ENCODE results near the gene ZDHHC14.
"Not testable (repeated sequence)": the region's sequence is repeated elsewhere in the genome, so short reads cannot be mapped to it uniquely, and the experiment has no call there.

Gene ZDHHC14

DNA sequence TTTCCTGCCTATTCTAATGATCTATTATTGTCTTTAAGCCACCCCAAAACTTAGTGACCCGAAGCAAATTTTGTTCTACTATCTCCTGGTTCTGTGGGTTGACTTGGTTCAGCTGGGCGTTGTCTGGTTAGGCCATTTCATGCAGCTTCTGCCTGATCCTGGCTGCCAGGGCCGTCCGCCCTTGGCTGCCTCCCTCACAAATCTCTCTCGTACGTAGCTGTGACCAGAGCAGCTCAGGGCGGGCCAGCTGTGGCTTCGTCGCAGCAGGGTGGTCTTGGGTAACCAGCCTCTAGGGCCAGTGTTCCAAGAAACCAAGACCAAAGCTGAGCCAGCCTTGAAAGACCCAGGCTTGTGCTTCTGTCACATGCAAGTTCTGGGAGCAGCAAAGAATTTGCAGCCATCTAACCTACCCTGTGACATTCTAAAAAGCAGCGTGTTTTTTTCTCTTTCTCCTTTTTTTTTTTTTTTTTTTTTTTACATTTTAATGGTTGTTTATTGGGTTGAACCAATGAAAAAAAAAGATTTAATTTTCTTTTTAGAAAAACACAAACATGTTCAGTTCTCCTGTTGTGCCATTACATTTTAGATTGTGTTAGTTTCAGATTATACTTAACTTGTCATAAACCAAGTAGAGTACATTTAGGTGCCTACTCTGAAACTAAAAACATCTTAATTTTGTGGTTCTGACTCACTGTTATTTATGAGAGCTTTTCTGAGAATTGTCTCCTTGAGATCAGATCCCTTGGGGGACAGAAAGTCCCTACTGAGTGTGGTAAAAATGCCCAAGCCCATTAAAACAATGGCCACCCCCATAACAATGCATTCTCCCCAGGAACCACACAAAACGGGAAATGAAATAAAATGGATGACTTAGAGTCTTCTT, 83.9 kb downstream of the ZDHHC14 start:
- ATAC-seq = no peak
- TF ChIP-seq, protein P1, sequence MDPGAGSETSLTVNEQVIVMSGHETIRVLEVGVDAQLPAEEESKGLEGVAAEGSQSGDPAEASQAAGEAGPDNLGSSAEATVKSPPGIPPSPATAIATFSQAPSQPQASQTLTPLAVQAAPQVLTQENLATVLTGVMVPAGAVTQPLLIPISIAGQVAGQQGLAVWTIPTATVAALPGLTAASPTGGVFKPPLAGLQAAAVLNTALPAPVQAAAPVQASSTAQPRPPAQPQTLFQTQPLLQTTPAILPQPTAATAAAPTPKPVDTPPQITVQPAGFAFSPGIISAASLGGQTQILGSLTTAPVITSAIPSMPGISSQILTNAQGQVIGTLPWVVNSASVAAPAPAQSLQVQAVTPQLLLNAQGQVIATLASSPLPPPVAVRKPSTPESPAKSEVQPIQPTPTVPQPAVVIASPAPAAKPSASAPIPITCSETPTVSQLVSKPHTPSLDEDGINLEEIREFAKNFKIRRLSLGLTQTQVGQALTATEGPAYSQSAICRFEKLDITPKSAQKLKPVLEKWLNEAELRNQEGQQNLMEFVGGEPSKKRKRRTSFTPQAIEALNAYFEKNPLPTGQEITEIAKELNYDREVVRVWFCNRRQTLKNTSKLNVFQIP (CRISPR knock-in tag; IDR thresholded peaks at IDR 0.05; ENCODE audit: borderline replicate concordance, low read depth) = no peak
- TF ChIP-seq ZC3H10 (CRISPR knock-in tag; IDR thresholded peaks at IDR 0.05) = no peak
- TF ChIP-seq TOX (CRISPR knock-in tag; IDR thresholded peaks at IDR 0.05; ENCODE audit: borderline replicate concordance) = no peak
- no peak for TF ChIP-seq CSDC2 (CRISPR knock-in tag; IDR thresholded peaks at IDR 0.05)
- TF ChIP-seq RARB (CRISPR knock-in tag; IDR thresholded peaks at IDR 0.05) = no peak
- TF ChIP-seq, protein P2, sequence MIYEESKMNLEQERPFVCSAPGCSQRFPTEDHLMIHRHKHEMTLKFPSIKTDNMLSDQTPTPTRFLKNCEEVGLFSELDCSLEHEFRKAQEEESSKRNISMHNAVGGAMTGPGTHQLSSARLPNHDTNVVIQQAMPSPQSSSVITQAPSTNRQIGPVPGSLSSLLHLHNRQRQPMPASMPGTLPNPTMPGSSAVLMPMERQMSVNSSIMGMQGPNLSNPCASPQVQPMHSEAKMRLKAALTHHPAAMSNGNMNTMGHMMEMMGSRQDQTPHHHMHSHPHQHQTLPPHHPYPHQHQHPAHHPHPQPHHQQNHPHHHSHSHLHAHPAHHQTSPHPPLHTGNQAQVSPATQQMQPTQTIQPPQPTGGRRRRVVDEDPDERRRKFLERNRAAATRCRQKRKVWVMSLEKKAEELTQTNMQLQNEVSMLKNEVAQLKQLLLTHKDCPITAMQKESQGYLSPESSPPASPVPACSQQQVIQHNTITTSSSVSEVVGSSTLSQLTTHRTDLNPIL (CRISPR knock-in tag; IDR thresholded peaks at IDR 0.05; ENCODE audit: low read depth) = no peak
- TF ChIP-seq OSR1 (CRISPR knock-in tag; IDR thresholded peaks at IDR 0.05) = no peak
- no peak for TF ChIP-seq ZNF565 (CRISPR knock-in tag; conservative IDR thresholded peaks at IDR 0.05; ENCODE audit: low read depth)
- no peak for TF ChIP-seq ZNF70 (CRISPR knock-in tag; IDR thresholded peaks at IDR 0.05)
- TF ChIP-seq ZFP3 (CRISPR knock-in tag; IDR thresholded peaks at IDR 0.05) = no peak
- TF ChIP-seq GLIS3 (CRISPR knock-in tag; IDR thresholded peaks at IDR 0.05) = no peak
- TF ChIP-seq, protein P3, sequence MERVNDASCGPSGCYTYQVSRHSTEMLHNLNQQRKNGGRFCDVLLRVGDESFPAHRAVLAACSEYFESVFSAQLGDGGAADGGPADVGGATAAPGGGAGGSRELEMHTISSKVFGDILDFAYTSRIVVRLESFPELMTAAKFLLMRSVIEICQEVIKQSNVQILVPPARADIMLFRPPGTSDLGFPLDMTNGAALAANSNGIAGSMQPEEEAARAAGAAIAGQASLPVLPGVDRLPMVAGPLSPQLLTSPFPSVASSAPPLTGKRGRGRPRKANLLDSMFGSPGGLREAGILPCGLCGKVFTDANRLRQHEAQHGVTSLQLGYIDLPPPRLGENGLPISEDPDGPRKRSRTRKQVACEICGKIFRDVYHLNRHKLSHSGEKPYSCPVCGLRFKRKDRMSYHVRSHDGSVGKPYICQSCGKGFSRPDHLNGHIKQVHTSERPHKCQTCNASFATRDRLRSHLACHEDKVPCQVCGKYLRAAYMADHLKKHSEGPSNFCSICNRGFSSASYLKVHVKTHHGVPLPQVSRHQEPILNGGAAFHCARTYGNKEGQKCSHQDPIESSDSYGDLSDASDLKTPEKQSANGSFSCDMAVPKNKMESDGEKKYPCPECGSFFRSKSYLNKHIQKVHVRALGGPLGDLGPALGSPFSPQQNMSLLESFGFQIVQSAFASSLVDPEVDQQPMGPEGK (CRISPR knock-in tag; IDR thresholded peaks at IDR 0.05; ENCODE audit: borderline replicate concordance) = no peak
- no peak for TF ChIP-seq ESRRG (CRISPR knock-in tag; IDR thresholded peaks at IDR 0.05)
- TF ChIP-seq, protein P4, sequence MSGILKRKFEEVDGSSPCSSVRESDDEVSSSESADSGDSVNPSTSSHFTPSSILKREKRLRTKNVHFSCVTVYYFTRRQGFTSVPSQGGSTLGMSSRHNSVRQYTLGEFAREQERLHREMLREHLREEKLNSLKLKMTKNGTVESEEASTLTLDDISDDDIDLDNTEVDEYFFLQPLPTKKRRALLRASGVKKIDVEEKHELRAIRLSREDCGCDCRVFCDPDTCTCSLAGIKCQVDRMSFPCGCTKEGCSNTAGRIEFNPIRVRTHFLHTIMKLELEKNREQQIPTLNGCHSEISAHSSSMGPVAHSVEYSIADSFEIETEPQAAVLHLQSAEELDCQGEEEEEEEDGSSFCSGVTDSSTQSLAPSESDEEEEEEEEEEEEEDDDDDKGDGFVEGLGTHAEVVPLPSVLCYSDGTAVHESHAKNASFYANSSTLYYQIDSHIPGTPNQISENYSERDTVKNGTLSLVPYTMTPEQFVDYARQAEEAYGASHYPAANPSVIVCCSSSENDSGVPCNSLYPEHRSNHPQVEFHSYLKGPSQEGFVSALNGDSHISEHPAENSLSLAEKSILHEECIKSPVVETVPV (CRISPR knock-in tag; IDR thresholded peaks at IDR 0.05) = no peak
- TF ChIP-seq ARNTL (CRISPR knock-in tag; IDR thresholded peaks at IDR 0.05; ENCODE audit: borderline replicate concordance, low read depth) = no peak
- TF ChIP-seq ISL1 (CRISPR knock-in tag; IDR thresholded peaks at IDR 0.05) = no peak
- no peak for TF ChIP-seq ZFP30 (CRISPR knock-in tag; IDR thresholded peaks at IDR 0.05)
- TF ChIP-seq SNAI2 (CRISPR knock-in tag; IDR thresholded peaks at IDR 0.05) = no peak
- TF ChIP-seq, protein P5, sequence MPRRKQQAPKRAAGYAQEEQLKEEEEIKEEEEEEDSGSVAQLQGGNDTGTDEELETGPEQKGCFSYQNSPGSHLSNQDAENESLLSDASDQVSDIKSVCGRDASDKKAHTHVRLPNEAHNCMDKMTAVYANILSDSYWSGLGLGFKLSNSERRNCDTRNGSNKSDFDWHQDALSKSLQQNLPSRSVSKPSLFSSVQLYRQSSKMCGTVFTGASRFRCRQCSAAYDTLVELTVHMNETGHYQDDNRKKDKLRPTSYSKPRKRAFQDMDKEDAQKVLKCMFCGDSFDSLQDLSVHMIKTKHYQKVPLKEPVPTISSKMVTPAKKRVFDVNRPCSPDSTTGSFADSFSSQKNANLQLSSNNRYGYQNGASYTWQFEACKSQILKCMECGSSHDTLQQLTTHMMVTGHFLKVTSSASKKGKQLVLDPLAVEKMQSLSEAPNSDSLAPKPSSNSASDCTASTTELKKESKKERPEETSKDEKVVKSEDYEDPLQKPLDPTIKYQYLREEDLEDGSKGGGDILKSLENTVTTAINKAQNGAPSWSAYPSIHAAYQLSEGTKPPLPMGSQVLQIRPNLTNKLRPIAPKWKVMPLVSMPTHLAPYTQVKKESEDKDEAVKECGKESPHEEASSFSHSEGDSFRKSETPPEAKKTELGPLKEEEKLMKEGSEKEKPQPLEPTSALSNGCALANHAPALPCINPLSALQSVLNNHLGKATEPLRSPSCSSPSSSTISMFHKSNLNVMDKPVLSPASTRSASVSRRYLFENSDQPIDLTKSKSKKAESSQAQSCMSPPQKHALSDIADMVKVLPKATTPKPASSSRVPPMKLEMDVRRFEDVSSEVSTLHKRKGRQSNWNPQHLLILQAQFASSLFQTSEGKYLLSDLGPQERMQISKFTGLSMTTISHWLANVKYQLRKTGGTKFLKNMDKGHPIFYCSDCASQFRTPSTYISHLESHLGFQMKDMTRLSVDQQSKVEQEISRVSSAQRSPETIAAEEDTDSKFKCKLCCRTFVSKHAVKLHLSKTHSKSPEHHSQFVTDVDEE (CRISPR knock-in tag; IDR thresholded peaks at IDR 0.05) = no peak

DNA sequence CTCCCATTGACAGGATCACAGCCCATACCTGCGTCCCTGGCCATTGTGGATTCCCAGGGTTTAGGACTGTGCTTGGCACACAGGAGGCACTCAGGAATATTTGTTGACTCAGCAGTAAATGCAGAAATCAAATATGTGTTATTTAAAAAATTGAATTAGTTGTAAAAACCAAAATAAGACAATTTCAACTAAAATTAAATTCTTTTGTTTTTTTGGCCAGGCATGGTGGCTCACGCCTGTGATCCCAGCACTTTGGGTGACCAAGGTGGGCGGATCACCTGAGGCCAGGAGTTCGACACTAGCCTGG, 85.3 kb downstream of the ZDHHC14 start:
- TF ChIP-seq, protein P4 (CRISPR knock-in tag; IDR thresholded peaks at IDR 0.05) = no peak
- no peak for TF ChIP-seq BACH2 (CRISPR knock-in tag; IDR thresholded peaks at IDR 0.05; ENCODE audit: borderline replicate concordance)
- no peak for TF ChIP-seq ZFP3 (CRISPR knock-in tag; IDR thresholded peaks at IDR 0.05)
- no peak for TF ChIP-seq ZNF565 (CRISPR knock-in tag; conservative IDR thresholded peaks at IDR 0.05; ENCODE audit: low read depth)
- TF ChIP-seq ZNF8 (CRISPR knock-in tag; IDR thresholded peaks at IDR 0.05) = no peak
- TF ChIP-seq PPARA (CRISPR knock-in tag; IDR thresholded peaks at IDR 0.05; ENCODE audit: borderline replicate concordance) = no peak
- TF ChIP-seq, protein P5 (CRISPR knock-in tag; IDR thresholded peaks at IDR 0.05) = no peak
- TF ChIP-seq, protein P2 (CRISPR knock-in tag; IDR thresholded peaks at IDR 0.05; ENCODE audit: low read depth) = no peak
- ATAC-seq = no peak

DNA sequence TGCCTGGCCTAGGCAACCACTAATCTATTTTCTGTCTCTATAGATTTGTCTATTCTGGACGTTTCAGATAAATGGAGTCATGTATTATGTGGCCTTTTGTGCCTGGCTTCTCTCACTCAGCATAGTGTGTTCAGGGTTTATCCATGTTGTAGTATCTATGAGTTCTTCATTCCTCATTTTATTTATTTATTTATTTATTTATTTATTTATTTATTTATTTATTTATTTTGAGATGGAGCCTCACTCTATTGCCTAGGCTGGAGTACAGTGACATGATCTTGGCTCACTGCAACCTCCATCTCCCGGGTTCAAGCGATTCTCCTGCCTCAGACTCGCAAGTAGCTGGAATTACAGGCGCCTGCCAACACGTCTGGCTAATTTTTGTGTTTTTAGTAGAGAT, 86.3 kb downstream of the ZDHHC14 start:
- not testable (repeated sequence) for ATAC-seq

All from SK-N-SH treated with all-trans-retinoic acid at 6 μM for 48 hours (cell line).